RWPE1 (cell line): ENCODE measurements around the gene SCPEP1.

Experiments
- CTCF ChIA-PET: fragments of 350-600 bp; sonication (Branson Sonifier 250); formaldehyde crosslinking; extraction: SDS; loops from one replicate; lab custom pipeline; 2021; lab: Yijun Ruan, JAX
- POLR2A ChIA-PET: fragments of 400-600 bp; formaldehyde crosslinking; extraction: SDS; loops from one replicate; lab custom pipeline; 2020; ENCODE audit warnings: antibody characterized with exemption; ENCODE audit not compliant: low non-redundant PET; lab: Yijun Ruan, JAX
- DNase-seq: peaks from one replicate; pipeline ENCODE4 v3.0.0; 2012; ENCODE audit warnings: low spot score
- H3K27ac ChIP-seq: fragments of 450-650 bp; 2 replicates; pipeline ENCODE4 v1.5.1; 2017
- TF ChIP-seq, protein P1 (sequence below): fragments of 450-650 bp; conservative IDR thresholded peaks from 2 replicates; pipeline ENCODE4 v1.5.1; 2017; ENCODE audit warnings: low read depth, mild to moderate bottlenecking

Gene SCPEP1

DNA sequence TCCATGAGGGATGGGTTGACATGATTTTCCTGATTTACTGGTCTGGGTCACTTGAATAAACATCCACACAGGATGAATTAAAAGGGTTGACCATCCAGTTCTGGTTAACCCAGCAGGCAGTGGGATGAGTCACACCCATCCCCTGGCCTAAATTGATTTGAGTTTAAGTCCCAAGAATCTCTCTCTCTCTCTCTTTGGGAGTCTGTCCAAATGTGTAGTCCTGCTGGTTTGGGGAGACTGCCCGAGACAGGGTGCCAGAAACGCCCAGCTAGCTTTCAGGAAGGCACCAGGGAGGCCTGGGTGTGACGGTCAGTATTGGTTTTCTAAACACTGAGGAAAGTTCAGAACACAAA, 38.8 kb downstream of the SCPEP1 start:
- DNase-seq, result no peak
- CTCF ChIA-PET, result no interaction called here

DNA sequence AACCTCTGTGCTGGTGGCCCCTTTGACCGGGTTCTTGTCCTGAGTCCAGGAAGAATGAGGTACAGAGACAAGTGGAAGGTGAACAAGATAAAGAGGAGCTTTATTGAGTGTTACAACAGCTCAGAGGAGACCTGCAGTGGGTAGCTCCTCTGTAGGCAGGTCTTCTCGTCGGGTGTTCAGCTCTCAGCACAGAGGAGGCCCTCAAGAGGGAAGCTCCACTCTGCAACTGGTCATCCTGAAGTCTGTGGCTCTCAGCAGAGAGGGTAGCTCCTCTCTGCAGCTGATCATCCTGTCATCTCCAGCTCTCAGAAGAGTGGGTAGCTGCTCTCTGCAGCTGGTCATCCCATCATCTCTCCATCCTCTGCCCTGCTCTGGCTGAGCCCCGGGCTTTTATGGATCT, 39.7 kb downstream of the SCPEP1 start:
- no peak for DNase-seq

More for the DNA sequence above, 38.8 kb downstream of the SCPEP1 start:
- TF ChIP-seq, protein P1, sequence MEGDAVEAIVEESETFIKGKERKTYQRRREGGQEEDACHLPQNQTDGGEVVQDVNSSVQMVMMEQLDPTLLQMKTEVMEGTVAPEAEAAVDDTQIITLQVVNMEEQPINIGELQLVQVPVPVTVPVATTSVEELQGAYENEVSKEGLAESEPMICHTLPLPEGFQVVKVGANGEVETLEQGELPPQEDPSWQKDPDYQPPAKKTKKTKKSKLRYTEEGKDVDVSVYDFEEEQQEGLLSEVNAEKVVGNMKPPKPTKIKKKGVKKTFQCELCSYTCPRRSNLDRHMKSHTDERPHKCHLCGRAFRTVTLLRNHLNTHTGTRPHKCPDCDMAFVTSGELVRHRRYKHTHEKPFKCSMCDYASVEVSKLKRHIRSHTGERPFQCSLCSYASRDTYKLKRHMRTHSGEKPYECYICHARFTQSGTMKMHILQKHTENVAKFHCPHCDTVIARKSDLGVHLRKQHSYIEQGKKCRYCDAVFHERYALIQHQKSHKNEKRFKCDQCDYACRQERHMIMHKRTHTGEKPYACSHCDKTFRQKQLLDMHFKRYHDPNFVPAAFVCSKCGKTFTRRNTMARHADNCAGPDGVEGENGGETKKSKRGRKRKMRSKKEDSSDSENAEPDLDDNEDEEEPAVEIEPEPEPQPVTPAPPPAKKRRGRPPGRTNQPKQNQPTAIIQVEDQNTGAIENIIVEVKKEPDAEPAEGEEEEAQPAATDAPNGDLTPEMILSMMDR, result no peak
- POLR2A ChIA-PET, result no interaction called here
- H3K27ac ChIP-seq, result no peak overlapping the region

DNA sequence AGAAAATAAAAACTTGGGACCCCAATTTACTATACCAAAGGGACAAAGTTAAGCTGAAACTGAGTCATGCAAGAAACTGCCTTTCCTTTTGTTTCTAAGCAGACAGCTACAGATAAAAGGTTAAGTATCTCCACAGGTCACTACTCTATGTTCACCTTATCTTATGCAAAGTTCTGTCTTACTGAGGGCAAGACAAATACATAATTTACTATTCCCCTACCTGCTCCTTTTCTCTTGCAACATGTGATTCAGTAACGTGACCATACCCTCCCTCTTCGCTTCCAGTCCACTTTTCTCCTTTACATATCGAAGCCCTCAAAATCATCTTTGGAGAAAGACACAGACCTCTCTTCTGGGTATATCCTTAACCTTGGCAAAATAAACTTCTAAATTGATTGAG, 42.3 kb downstream of the SCPEP1 start:
- ChIA-PET POLR2A (interaction anchor here (0.7 kb wide), 1 partner anchor 9 kb away, joined by 5 read pairs; no protein-coding TSS in a partner anchor), CTCF (interaction anchor here (0.9 kb wide), 1 partner anchor 10 kb away, joined by 4 read pairs; no protein-coding TSS in a partner anchor)
- DNase-seq, result no peak
- TF ChIP-seq, protein P1, result no peak
- H3K27ac ChIP-seq, result no peak overlapping the region

More for the DNA sequence above, 39.7 kb downstream of the SCPEP1 start:
- ChIA-PET CTCF (no interaction called here), POLR2A (no interaction called here)
- TF ChIP-seq, protein P1, result no peak
- H3K27ac ChIP-seq, result no peak overlapping the region

DNA sequence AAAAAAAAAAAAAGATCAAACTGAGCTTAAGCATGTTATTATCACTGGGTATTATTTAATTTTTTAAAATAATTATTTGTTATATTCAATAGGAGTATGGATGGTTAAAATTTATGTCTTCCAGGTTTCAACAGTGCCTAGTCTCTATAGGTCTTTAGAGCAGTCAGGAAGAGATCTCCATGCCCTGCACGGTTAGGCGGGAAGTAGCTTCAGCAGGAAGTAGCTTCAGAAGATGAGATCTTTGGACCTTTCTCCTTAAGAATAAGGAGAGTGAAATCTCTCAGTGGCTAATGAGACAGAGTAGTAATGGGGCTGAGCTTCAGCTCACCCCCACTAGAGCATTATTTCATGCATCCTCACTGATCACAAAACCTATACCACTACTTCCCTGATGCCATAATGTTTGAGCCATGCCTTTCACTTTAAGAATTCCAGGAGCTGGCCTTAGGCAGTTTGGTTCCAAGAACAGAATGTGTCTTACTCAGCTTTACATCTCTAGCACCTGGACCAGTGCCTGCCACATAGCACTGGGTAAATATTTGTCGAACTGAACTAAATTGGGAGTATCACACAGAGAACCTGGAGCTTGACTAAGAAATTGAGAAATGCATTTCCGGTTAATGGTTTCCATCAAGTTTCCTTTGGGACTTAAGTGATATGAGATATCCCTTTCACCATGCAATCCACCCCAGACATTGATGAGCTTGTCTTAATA, 43.5 kb downstream of the SCPEP1 start:
- TF ChIP-seq, protein P1, result no peak
- POLR2A ChIA-PET, result interaction anchor here (0.7 kb wide), 1 partner anchor 8 kb away, joined by 5 read pairs; no protein-coding TSS in a partner anchor
- peak; percentile 57 for DNase-seq
- peak overlapping the region; percentile 38; the same call in 1 of the 2 replicates for H3K27ac ChIP-seq
- CTCF ChIA-PET, result no interaction called here

DNA sequence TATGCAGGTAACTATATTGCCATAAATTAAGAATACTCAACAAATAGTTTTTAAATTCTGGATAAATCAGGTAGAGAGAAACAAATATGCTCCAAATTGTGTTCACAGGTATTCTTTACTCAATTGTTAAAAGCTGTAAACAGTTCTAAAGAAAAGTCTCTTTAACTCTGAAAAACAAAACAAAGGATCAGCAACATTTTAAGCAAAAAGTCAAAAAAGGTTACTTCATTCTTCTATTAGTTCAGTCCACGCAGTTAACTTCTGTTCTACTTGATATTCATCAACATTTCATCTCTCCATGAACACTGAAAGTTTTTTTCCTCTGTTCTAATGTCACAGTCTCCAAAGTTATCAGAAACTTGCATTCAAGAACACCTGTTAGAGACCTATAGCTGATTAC, 47.9 kb downstream of the SCPEP1 start:
- no peak overlapping the region for H3K27ac ChIP-seq
- POLR2A ChIA-PET, result no interaction called here
- TF ChIP-seq, protein P1, result no peak
- CTCF ChIA-PET, result no interaction called here
- DNase-seq, result no peak

DNA sequence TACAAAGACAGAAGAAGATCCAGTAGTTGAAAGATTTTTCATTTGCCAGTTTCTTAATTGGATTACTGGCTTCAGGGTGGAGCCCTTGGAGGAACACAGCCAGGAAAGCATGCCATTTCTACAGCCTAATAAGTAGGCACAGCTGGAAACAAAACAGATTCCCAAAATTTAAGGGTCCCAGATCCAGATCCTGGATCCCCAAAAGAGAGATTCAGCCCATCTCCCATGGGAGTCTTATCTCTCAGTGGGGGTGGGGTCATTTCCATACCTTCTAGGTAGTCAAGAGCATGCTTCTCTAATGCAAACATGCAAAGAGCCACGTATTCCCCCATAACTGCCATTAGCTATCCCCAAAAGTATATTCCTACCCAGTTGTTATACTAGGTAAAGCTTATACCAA, 49.9 kb downstream of the SCPEP1 start:
- ChIA-PET POLR2A (no interaction called here), CTCF (interaction anchor here (0.7 kb wide), 1 partner anchor 19 kb away, joined by 3 read pairs; no protein-coding TSS in a partner anchor)
- TF ChIP-seq, protein P1, result no peak

More for the DNA sequence above, 49.9 kb downstream of the SCPEP1 start:
- DNase-seq, result no peak
- no peak overlapping the region for H3K27ac ChIP-seq
